GM19238 (cell line): ENCODE results near the gene ATP1B2.
"Not testable (repeated sequence)": the region's sequence is repeated elsewhere in the genome, so short reads cannot be mapped to it uniquely, and the experiment has no call there.

ENCODE experiments used
- DNase-seq: peaks from one replicate; pipeline ENCODE4 v3.0.0; 2011; ENCODE audit warnings: low spot score; ENCODE audit not compliant: insufficient read length

ATP1B2 gene

GRCh38 chr17:7650509-7651096 is at the start of gene ATP1B2:
Gene ATP1B2 (plus strand): TSS chr17:7650926. CDS start chr17:7651519, 593 bp downstream.
- peak; percentile 61 for DNase-seq

- DNase-seq, result no peak
Observed at GRCh38 chr17:7606280-7606679, 44.4 kb upstream of the ATP1B2 start.

GRCh38 chr17:7610641-7611040 is 40.1 kb upstream of the ATP1B2 start:
- no peak for DNase-seq

GRCh38 chr17:7611635-7612293 is 39.0 kb upstream of the ATP1B2 start:
- DNase-seq, result no peak

GRCh38 chr17:7612294-7612640 is 38.5 kb upstream of the ATP1B2 start:
- DNase-seq, result no peak

- DNase-seq, result no peak
Observed at GRCh38 chr17:7613769-7614424, 36.8 kb upstream of the ATP1B2 start.

GRCh38 chr17:7614425-7615264 is 36.1 kb upstream of the ATP1B2 start, which contains the start of gene FXR2:
Gene FXR2 (minus strand): TSS chr17:7614897. CDS start chr17:7614532, 365 bp downstream.
- DNase-seq, result peak; percentile 98

GRCh38 chr17:7615265-7615747 is 35.4 kb upstream of the ATP1B2 start:
- DNase-seq, result no peak

- no peak for DNase-seq
Observed at GRCh38 chr17:7618608-7619007, 32.1 kb upstream of the ATP1B2 start.

GRCh38 chr17:7620835-7621234 is 29.9 kb upstream of the ATP1B2 start:
- no peak for DNase-seq

GRCh38 chr17:7623661-7624060 is 27.1 kb upstream of the ATP1B2 start:
- no peak for DNase-seq

- DNase-seq, result not testable (repeated sequence)
Observed at GRCh38 chr17:7625749-7626148, 25.0 kb upstream of the ATP1B2 start.

GRCh38 chr17:7626307-7626706 is 24.4 kb upstream of the ATP1B2 start:
- DNase-seq, result no peak

GRCh38 chr17:7626956-7627249 is 23.8 kb upstream of the ATP1B2 start:
- DNase-seq, result no peak

- DNase-seq, result peak; percentile 97
Observed at GRCh38 chr17:7627250-7628121, 23.2 kb upstream of the ATP1B2 start, which contains the start of gene SAT2. Gene SAT2 (minus strand): TSS chr17:7627821. CDS start chr17:7627635, 186 bp downstream.

- DNase-seq, result no peak
Observed at GRCh38 chr17:7629939-7630571, 20.7 kb upstream of the ATP1B2 start, which contains the start of gene SHBG. Gene SHBG (plus strand): TSS chr17:7630135. CDS start chr17:7630173, 38 bp downstream.

- DNase-seq, result no peak
Observed at GRCh38 chr17:7631398-7632380, 19.0 kb upstream of the ATP1B2 start.

GRCh38 chr17:7632492-7632894 is 18.2 kb upstream of the ATP1B2 start:
- peak; percentile 50 for DNase-seq

GRCh38 chr17:7633093-7633492 is 17.6 kb upstream of the ATP1B2 start:
- DNase-seq, result no peak
